K562 (cell line): Measurements from ENCODE around the gene ATF3. TPM values are rescaled to one million over a fixed set of nuclear protein-coding genes. Genes with fewer than 3 reads are reported as not detected.

ENCODE experiments used
- BCOR ChIP-seq: fragments of 450-650 bp; IDR thresholded peaks from 2 replicates; pipeline ENCODE4 v1.6.1; 2016
- CCAR2 ChIP-seq: fragments of 200-400 bp; formaldehyde crosslinking; IDR thresholded peaks from 2 replicates; pipeline ENCODE4 v1.6.1; 2017; ENCODE audit warnings: mild to moderate bottlenecking, low read depth, low read length
- CHAMP1 ChIP-seq: fragments of 450-650 bp; IDR thresholded peaks from 2 replicates; pipeline ENCODE4 v1.6.1; 2016; ENCODE audit warnings: mild to moderate bottlenecking
- DACH1 ChIP-seq: fragments of 450-650 bp; IDR thresholded peaks from 2 replicates; pipeline ENCODE4 v1.6.1; 2018; ENCODE audit not compliant: partially characterized antibody
- ELF4 ChIP-seq: fragments of 450-650 bp; formaldehyde crosslinking; IDR thresholded peaks from 2 replicates; pipeline ENCODE4 v1.4.0; 2022; ENCODE audit warnings: missing genetic modification characterization
- ETV5 ChIP-seq: sonication (generic); formaldehyde crosslinking; IDR thresholded peaks from 2 replicates; pipeline ENCODE4 v1.4.0; 2020; ENCODE audit warnings: low read depth, mild to moderate bottlenecking, missing genetic modification reagents
- HES1 ChIP-seq: fragments of 450-650 bp; IDR thresholded peaks from 2 replicates; pipeline ENCODE4 v1.6.1; 2016; ENCODE audit warnings: low read depth, mild to moderate bottlenecking, moderate library complexity
- HNRNPK ChIP-seq: fragments of 200-400 bp; formaldehyde crosslinking; IDR thresholded peaks from one replicate; pipeline ENCODE4 v1.6.1; 2018; ENCODE audit warnings: mild to moderate bottlenecking, low read depth, low read length; ENCODE audit not compliant: poor library complexity, severe bottlenecking
- KAT7 ChIP-seq: sonication (generic); formaldehyde crosslinking; IDR thresholded peaks from 2 replicates; pipeline ENCODE4 v1.8.0; 2022; ENCODE audit warnings: missing genetic modification reagents, mild to moderate bottlenecking, borderline replicate concordance
- KLF1 ChIP-seq: fragments of 450-650 bp; IDR thresholded peaks from 2 replicates; pipeline ENCODE4 v1.6.1; 2016; ENCODE audit warnings: missing genetic modification characterization, missing compliant biosample characterization
- MBD1 ChIP-seq: fragments of 250-450 bp; sonication (Bioruptor Pico); IDR thresholded peaks from 2 replicates; pipeline ENCODE4 v1.8.0; 2022; ENCODE audit warnings: inconsistent platforms
- MXD1 ChIP-seq: fragments of 250-450 bp; sonication (Bioruptor Pico); IDR thresholded peaks from 2 replicates; pipeline ENCODE4 v1.8.0; 2021; ENCODE audit warnings: borderline replicate concordance, mild to moderate bottlenecking, moderate library complexity; ENCODE audit not compliant: poor library complexity, severe bottlenecking
- NFRKB ChIP-seq: fragments of 450-650 bp; IDR thresholded peaks from 2 replicates; pipeline ENCODE4 v1.6.1; 2016; ENCODE audit warnings: low read depth
- PKNOX1 ChIP-seq: fragments of 450-650 bp; IDR thresholded peaks from 2 replicates; pipeline ENCODE4 v1.6.1; 2016
- SIN3B ChIP-seq: fragments of 450-650 bp; IDR thresholded peaks from 2 replicates; pipeline ENCODE4 v1.6.1; 2017; ENCODE audit warnings: low read depth, mild to moderate bottlenecking, moderate library complexity
- SMARCE1 ChIP-seq: fragments of 450-650 bp; IDR thresholded peaks from 2 replicates; pipeline ENCODE4 v1.7.1; 2016; ENCODE audit warnings: mild to moderate bottlenecking
- SPI1 ChIP-seq: IDR thresholded peaks from 2 replicates; pipeline ENCODE4 v1.6.1; 2011; ENCODE audit warnings: low read depth, low read length, control low read depth, borderline replicate concordance
- SREBF1 ChIP-seq: fragments of 150-350 bp; IDR thresholded peaks from 2 replicates; pipeline ENCODE4 v1.6.1; 2014; ENCODE audit warnings: antibody characterized with exemption, low read depth, low read length, borderline replicate concordance
- TAL1 ChIP-seq: fragments of 450-650 bp; IDR thresholded peaks from 2 replicates; pipeline ENCODE4 v1.6.1; 2016; ENCODE audit warnings: mild to moderate bottlenecking
- THAP7 ChIP-seq: fragments of 250-450 bp; sonication (Bioruptor Pico); IDR thresholded peaks from 2 replicates; pipeline ENCODE4 v1.5.0; 2021
- XRCC5 ChIP-seq: fragments of 200-400 bp; formaldehyde crosslinking; IDR thresholded peaks from 2 replicates; pipeline ENCODE4 v1.6.1; 2017; ENCODE audit warnings: low read depth, mild to moderate bottlenecking, low read length
- ZNF197 ChIP-seq: fragments of 200-800 bp; sonication (Bioruptor generic); IDR thresholded peaks from 2 replicates; pipeline ENCODE4 v1.6.1; 2016; ENCODE audit warnings: low read depth, missing genetic modification characterization, missing compliant biosample characterization
- polyA plus RNA-seq, 8 experiments: library from polyadenylated mRNA; depleted of rRNA in 4 of 8; stranded (reverse) in 5 of 8; unstranded in 3 of 8; fragments of >200 nt; fragmentation: Nextera tagmentation in 2 of 8; fragmentation: Illumina TruSeq in 1 of 8; extraction: Ambion mirVana in 2 of 8; extraction: Trizol in 1 of 8; gene quantifications; 2 replicates each; pipeline versions ENCODE4 v1.2.1 to v1.2.3, GENCODE V29; 2011 to 2014; ENCODE audit warnings: inconsistent platforms in 1 of 8, missing spikeins in 1 of 8
- total RNA-seq, 7 experiments: library from RNA; depleted of rRNA in 6 of 7; stranded (reverse); fragments of >200 nt in 6 of 7; fragmentation: Illumina TruSeq in 2 of 7; extraction: Trizol in 2 of 7; gene quantifications; 2 replicates each; pipeline versions ENCODE4 v1.2.1 to v1.2.3, GENCODE V29; 2011 to 2021; ENCODE audit warnings: low replicate concordance in 1 of 7

ATF3 gene
- total and polyA plus RNA-seq, 9 of the 15 experiments (the other 6 are each of a cell fraction or from before 2014, with no cell fraction given), result 3.5 to 28.2 (median 19.8) TPM

- TF ChIP-seq ETV5 (CRISPR knock-in tag) (peak; percentile 59; the same call in 1 of the 2 replicates), BCOR (peak; percentile 76), XRCC5 (no peak), KLF1 (0 out of 2 replicates have a peak, but pooled peaks have one; percentile 8), MBD1 (no peak), SMARCE1 (peak; percentile 43; the same call in 1 of the 2 replicates), DACH1 (no peak), ZNF197 (CRISPR knock-in tag) (no peak), SREBF1 (no peak), KAT7 (CRISPR knock-in tag) (peak; percentile 58; the same call in 1 of the 2 replicates), SPI1 (no peak), CCAR2 (no peak), THAP7 (CRISPR knock-in tag) (no peak), HNRNPK (no peak), PKNOX1 (peak; percentile 36; the same call in 1 of the 2 replicates), HES1 (peak; percentile 62), ELF4 (CRISPR knock-in tag) (peak; percentile 26; the same call in 1 of the 2 replicates), CHAMP1 (no peak), NFRKB (no peak), SIN3B (peak; percentile 23; the same call in 1 of the 2 replicates), MXD1 (CRISPR knock-in tag) (no peak), TAL1 (0 out of 2 replicates have a peak, but pooled peaks have one; percentile 36)
Measured at GRCh38 chr1:212608392-212608958, at the start of gene ATF3 (continued).
